HG02571 (cell line): ENCODE measurements around the gene PHKA2.

Experiments used
- ATAC-seq: cut with Tn5 transposase; IDR thresholded peaks from one replicate; pipeline ENCODE4 v1.9.1; 2021; ENCODE audit warnings: mild to moderate bottlenecking, moderate library complexity; ENCODE audit not compliant: unreplicated experiment

The PHKA2 gene

DNA sequence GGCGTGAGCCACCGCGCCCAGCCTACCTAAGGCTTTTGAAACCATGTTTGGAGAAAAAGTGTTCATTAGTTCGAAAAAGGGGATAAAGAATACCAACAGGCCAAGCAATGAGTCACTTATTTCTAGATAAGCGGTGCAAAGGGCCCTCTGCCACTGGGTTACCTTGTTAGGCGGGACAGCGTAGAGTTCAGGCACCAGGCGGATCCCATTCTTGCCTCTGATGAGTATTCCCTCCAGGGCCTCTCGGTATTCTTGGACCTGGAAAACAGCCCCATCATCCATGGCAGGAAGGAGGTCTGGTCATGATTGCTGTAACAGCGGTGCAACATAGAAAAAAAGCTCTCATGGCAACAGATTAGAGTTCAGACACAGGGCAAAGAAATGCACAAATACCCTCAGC lies 48.0 kb downstream of the PHKA2 start:
- ATAC-seq = no peak

DNA sequence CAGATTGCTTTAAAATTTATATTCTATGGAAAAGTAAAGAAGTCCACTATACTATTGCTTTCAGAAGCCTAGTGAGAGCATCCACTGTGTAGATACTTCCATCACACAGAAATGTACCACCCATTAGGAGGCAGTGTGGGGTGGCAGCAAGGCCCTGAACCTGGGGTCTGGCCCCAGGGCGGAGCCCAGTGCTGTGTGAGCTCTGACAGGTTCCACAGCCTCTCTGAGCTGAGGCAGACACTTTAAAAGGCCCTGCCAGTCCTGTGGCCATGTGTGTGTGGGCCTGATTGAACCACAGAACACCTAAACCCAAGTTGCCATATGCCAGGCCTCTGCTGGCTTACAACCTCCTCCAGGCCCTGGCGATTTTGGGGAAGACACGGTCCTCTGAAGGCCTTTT lies 49.2 kb downstream of the PHKA2 start:
- no peak for ATAC-seq

DNA sequence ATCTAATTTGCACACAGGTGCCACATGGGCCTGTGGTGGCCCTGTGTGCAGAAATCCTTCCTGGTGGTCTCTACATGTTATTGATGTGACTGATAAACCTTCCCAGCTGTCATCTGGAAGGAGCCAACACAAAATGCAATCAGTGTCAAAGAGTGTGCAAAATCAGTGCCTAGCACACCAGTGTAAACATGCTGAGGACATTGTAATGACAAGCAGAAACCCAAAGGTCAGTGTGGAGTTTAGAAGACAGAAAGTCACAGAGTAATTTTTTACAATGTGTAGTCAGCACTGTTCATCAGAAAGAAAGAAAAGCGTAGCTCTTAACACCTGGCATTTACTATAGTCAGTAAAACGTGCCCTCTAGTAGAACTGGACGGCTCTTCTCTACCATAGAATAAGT lies 50.3 kb downstream of the PHKA2 start:
- ATAC-seq = no peak

DNA sequence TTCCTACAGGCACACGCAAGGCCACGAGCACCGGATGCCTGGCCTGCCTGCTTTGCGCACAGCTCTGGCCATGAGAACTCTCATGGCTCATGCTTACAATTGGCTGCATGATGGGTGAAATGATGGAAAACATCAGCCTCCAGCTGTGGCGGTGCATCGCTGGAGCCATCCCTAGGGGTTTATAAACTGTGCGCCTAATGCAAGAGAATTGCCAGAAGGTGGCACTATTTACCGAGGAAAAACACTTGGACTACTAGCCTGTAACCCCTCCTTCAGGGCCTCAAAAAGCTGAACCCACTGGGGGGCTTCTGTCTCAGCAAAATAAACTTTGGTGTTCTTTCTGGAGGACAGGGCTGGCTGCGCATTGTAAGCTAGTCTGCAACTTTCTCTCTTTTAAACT lies 51.9 kb downstream of the PHKA2 start:
- ATAC-seq = no peak

DNA sequence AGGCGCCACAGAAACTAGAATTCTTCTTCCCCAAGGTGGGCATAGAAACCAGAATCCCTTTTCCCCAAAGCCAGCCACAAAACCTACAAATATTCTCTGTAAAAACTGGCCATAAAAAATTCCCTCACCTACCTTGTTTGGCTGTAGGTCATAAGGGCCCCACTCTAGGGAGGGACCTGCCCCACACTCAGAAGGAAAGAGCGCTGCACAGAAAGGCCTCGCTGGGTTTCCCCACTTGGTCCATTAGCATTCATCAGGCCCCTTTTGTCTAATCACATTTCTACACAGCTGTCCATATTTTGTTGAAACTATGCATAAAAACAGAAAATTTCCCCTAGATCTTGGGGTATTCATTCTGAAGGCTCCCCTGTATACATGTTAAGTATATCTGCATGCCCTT lies 54.1 kb downstream of the PHKA2 start:
- ATAC-seq = no peak

DNA sequence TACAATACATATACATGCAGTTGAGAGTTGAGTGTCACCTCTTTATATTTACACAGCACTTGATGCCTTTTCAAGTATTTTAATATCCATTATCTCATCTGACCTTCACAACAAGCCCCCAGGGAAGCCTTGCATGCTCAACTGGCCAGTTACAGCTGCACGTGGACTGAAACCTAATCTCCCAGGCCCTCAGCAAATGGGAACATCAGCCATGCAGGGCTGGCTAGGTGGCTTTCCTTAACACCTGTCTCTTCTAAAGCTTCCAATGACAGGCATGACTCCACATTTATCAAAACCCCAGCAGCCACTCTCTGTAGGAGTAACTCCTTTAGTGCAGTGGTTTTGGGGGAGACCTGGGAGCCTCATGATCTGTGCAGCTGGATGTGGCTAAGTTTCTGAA lies 56.4 kb downstream of the PHKA2 start:
- no peak for ATAC-seq

DNA sequence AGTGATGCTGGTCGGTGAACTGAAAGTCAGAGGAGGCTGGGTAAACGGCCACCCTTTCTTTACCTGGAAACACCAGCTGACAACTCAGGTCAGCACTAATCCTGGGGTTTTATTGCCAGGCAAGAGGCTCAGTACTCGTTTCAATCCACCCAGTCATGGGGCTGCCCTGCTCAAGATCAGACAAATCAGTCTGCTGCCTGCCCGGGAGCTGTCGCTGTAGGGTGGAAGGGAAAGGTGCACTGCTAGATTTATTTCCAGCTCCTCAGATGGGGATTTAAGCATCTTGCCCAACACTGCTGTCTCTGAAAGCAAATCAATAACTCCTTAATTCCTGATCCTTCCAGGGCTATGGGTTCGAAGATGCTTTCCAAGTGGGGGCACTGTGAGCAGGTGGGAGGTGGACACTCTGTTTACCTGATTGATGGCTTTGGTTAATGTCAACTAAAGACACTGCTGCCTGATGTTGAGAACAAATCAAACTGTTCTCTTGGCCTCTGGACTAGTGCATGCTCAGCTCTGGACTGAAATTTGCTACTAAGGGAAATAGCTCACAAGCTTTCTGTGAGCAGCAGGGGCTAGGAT lies 59.3 kb downstream of the PHKA2 start:
- ATAC-seq = no peak

DNA sequence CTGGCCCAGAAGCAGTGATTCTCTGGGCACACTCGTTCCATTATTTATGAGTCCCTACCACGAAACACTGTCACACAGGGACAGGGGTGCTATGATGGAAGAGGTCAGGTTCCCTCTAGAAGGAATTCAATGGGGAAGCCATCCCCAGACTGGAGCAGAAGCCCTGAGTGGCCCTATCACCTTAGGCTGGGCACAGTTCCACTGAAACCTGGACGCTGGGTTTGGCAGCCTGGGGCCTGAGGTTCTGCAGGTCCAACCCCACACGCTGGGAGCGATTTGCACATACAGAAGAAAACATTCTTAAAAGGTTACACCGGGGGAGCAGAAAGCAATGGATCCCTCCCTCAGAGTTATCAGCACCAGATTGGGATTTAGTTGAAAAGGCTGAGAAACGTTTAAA lies 63.3 kb downstream of the PHKA2 start:
- no peak for ATAC-seq

DNA sequence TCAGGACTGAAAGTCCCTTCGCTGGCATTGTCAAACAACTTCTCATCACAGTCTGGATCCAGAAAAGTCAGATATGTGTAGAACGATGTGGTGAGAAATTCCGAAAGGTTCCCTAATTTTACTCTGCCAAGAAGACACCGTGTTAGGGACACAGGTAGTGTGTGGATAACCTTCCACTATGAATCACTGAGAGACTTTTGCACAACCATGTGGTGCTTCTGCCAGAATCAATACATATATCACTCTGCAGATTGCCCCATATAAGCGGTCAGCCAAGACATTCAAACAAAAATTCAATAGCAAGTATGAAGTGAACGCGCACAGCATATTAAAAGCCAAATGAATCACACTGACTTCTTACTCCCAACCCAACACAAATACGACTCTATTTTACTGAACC lies 63.8 kb downstream of the PHKA2 start:
- ATAC-seq = no peak

DNA sequence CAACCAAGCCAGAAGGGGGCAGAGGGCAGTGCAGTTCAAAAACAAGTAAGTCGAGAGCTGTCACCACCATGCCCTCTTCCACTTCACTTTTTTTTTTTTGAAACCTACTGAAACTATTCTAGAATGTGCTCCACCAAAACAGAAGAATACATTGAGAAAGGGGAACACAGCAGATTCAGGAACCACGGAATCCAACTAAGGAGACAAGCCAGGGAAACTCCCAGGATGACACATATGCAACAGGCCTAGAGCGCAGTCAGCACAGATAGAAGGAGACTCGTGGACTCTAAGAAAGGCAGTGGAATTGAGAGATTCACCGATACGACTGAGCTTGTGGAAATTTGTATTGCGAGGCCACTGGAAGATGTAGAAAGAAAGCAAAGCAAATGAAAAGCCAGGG lies 66.1 kb downstream of the PHKA2 start:
- no peak for ATAC-seq

DNA sequence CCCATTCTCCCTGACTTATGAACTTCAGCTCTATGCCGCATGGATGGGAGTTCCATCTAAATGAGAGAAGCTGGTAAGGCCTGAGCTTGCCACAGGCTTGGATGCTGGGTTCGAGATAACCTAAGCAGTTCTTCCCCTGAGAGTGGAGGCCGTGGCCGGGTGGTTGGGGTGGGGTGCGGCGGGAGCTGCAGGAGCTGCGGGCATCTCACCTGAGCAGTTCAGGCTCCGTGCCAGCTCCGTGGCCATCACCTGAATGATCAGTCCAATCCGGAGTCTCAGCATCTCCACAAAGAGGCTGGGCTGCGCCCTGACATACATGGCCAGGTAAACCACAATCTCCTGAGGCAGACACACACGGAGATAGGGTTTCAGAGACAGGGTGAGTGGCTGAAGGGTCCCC lies 77.6 kb downstream of the PHKA2 start:
- no peak for ATAC-seq

DNA sequence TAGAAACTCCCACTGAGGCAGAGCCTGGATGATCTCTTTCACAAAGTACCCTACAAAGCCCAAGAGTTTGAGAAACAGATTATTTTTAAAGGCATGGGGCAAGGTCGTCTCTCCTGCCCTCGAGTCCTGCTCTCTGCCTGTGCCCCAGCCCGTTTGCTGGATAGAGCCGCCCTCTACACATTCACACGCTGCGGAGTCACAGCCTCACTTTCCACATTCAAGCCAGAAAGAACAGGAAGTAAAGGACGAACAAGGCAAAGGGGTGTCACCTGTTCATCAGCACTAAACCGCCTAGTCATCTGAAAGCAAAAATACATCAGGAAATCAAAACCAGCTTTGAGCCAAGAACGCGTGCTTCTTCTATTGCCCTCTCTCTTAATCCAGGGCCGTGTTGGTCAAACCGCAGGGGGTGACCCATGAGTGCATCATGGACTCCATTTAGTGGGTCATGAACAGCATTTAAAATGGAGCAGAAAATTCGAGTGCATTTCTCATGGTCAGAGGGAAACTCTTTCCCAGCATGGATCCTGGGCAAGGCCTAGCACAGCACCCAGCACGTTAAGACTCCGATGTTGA lies 83.4 kb downstream of the PHKA2 start:
- no peak for ATAC-seq

DNA sequence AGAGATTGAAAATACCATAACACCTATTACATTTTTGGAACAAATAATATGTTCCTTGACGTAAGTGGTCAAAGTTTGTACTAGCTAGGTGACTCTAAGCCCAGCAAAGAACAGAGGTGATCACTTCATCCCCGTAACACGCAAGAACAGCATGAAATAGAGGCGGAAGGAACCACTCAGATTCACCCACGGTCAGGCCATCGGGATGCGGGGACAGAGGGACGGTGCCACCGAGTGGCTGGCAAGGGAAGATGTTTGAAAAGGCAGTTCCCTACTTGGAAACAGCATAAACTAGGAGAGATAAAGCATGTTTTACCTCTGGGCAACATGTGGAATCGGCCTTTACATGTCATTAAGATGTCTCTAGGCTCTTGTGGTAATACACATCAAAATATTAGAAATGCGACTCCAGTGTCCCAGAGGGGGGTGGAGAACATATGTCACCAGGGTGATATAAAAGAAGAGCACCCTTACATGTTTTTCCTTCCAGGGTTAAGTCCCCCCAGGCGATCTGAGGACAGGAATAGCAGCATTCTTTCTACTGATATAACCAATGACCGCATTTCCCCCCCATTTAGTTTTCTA lies 84.0 kb downstream of the PHKA2 start:
- ATAC-seq = no peak

DNA sequence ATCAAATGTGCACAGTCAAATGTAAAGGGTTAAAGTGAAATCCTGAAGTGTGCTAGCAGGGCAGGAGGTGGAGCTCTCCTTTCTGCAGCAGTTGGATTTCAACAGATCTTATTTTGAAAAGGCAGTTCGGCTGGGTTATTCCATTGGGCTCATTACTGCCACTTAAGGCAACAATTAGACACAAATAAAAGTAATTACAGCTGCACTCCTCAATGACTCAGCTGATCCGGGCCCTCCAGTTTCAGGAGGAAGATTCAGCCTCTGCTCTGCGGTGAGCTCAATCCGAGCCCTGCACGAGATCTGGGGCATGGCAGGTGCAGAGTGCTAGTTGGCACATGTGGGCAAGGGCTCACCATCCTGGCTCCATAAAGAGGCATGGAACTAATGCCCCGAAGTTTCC lies 85.4 kb downstream of the PHKA2 start:
- no peak for ATAC-seq

DNA sequence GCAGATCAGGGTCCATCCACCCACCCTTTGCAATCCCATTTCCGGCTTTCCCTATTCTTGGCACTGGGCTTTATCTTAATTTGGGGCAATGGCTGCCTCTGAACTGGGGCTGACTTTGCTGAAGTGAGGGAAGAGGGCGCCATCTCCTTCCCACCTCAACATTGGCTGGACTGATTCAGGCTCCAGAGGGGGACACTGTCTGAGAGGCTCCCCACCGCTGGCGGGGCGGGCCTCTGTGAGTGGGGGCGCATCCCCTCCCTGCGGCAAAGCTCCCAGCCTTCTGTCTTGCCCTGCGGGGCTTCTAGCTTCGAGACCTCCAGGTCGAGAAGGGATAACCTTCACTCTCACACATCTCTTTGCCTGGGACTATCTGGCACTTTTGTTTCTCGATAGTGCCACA lies 85.8 kb downstream of the PHKA2 start:
- no peak for ATAC-seq

DNA sequence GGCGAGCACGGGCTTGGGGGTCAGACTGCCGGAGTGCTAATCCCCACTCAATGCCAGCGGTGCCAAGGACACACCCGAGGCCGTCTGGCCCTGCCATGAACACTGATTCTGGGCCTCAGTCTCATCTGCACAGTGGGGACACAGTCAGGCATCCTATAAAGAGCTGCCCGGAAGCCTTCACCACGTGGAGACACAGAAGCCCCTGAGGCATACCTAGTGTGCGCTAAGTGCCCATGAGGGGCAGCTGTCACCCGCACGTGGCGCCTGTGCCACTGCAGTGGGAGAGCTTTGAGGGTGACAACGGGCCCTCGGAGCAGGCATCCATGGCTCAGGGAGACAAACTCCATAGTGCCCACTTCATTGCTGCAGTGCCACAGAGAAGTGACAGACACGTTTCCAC lies 86.3 kb downstream of the PHKA2 start:
- no peak for ATAC-seq

DNA sequence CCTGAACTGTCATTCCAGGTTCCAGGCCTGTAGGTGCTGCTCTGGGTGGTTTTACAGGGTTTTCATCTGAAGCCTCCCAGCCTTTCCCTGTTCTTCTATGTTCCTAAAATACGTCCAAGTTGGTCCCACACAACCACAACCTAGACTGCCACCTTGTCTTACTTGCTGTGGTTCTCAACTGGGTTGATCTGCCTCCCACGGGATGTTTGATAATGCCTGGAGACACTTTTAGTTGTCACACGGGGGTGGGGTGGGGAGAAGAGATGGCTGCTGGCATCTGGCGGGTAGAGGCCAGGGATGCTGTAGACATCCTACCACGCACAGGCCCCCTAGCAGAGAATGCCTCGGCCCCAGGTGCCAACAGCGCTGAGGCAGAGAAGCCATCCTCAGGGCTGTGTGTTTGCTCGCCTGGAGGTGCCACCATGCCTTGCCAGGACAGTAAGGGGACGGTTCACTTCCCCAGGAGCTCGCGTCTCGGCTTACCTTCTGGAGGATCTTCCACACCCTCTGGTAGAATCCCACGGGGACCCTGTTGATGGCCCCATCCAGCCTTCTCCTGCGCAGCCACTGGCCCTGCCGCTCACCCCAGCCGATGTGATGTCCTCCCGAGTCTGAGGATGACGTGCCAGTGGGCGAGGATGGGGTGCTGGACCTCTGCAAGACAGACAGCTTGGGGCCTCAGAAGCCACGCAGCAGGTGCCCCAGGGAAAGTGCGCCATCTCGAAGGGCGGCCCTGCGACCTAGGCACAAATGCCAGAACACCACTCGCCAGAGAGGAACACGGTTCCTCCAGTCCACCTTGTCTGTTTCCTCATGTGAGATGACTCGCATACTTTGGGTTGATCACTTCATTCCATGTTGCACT lies 87.0 kb downstream of the PHKA2 start:
- ATAC-seq = no peak

DNA sequence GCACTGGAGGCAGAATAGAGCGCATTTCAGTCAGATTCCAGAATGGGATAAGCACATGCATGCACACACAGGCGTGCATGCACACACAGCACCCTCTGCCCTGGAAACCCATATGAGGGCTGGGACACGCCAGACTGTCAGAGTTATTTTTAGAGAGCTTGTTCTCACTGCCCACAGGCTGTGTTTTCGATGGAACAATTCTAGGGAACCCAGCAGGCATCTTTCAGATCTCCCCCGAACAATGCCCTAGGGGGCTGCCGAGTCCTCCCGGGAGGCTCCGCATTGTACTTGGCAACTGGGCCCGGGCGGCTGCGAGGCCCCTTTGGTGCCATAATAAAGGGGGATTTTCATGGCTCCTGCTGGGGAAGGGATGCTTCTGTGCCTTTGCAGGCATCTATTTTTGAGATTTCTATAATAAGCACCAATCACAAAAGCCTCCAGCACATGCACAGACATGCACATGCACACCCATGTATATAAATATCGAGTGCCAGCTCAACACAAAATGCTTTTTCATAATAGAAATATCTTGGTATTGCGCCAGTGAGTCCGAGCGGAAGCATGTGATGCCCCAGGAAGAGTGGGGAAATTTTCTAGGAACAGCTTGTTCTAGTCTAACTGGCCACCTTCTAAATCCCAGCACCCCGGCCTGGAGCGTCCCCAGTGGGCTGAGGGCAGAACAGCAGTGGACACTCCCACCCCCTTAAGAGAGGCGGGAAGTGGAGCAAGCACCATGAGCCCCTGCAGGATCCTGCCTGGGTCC lies 88.5 kb downstream of the PHKA2 start:
- ATAC-seq = no peak

DNA sequence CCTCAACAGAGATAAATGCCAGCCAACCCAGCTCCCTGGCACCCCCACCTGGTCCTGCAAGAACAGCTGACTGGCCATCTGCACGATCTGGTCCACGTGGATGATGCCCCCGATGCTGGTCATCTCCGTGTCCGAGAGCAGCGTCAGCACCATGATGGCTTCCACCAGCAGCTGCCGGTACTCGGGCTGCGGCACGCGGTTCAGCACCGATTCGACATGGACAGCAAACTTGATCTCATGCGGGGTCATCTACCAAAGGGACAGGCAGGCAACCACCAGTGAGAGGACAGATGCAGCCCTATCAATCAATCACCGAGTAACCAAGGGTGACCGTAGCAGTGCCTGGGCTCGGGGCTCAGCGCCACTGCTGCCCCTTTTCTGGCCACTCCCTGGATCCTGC lies 89.8 kb downstream of the PHKA2 start:
- no peak for ATAC-seq

DNA sequence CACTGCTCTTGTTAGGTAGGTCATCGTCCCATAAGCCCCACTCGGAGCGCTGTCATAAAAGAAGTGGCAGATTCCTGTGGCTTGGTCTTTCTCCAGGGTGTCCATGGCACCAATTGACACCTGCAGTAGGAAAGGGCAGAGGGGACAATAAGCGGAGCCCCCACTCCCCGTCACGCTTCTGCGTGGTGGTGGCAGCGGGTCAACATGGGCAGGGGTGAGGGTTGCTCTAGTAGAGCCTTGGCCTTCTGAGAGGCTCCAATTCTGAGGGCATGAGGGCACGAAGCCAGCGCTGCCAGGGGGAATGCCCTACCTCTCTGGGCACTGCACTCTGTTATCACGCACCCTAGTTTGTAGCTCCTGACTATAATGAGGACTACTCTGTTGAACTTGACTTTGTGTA lies 90.4 kb downstream of the PHKA2 start:
- ATAC-seq = no peak

DNA sequence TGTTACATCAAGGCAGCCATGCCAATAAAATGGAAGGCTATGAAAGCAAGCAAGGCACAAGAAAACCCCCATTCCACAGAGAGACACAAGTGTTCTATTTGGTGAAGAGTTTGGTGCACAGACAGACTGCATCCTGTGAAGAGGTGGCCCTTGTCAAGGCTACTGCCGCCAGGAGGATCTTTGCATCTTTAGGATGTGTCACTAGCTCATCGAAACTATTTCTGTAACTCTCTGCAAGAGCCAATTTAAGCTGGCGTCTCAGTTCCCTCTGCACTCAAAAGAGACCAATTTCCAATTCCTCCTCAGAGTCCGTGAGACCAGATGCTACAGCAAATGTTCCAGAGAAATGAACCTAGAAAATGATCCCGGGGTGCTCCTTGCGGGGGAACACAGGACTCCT lies 91.0 kb downstream of the PHKA2 start:
- no peak for ATAC-seq
